Measurements from ENCODE around the gene SH3GL2. TPM values are rescaled to one million over a fixed set of nuclear protein-coding genes. Genes with fewer than 3 reads are reported as not detected.

SH3GL2 gene
- total RNA-seq, 4 donors from 2014 or later, result not detected

DNA sequence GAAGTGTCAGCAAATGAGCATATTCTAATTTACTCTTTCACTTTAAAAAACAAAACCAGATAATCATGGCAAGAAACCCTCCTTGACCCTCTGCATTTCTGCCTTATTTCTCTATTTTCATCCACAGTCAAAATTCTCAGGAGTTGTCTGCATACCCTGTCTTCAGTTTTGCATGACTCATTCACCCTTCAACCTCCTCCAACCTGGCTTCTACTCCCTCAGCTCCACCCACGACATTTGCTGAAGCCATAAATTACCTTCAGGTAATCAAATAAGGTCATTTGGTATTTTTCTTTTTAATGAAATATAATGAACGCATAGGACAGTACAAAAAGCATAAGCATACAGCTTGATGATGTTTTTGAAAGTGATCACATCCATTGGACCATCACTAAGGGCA is 27.8 kb upstream of the SH3GL2 start:
- Histone ChIP-seq H3K27me3 (no peaks in the 10 kb centered on the region), H3K36me3 (no peaks in the 10 kb centered on the region), H3K27ac (no peak overlapping the region), H3K4me3 (no peak overlapping the region), H3K4me1 (no peaks in the 10 kb centered on the region), H3K9me3 (peaks cover 0 to 18% (median 0%) of the 10 kb centered on the region in 4 donors)
- no peak for DNase-seq (ENCODE audit: low spot score in 2 of 2)
- TF ChIP-seq EP300 (IDR thresholded peaks at IDR 0.05) (no peak), CTCF (IDR thresholded peaks at IDR 0.05) (no peak), POLR2A (IDR thresholded peaks at IDR 0.05) (no peak)
- WGBS, 2 donors, result 81 to 85% methylated on average over 2 of the region's 2 CpGs

DNA sequence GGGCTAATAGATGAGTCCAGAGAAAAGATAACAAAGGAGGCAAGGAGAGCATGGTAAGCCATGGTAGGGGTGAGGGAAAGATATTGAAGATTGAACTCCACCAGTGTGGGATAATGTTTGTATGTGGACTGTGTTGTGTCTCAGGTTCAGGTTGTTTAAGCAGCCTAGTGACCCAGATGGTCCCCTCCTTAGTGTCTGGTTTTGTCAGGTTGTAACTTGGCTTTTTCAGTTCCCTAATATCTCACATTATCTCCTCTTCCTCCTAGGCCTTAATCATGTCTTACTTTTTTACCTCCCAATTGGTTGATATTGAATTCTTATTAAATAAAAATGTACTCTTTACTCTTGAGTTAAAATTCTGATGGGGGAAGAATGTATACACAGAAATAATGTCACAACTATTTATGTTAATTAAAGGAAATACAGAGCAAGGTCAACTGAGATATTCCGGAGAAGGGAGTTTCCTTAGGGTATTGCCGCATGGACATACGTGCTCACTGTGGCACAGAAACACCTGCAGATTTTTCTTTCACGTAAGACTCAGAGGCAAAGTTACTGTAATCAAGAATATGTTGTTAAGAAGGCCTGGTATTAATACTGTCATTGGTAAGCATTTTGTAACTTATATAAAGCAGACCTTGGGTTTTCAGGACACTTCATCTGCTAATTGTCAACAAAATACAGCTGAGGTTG is 23.4 kb upstream of the SH3GL2 start:
- no peak overlapping the region for H3K4me3 ChIP-seq
- no peaks in the 10 kb centered on the region for H3K27me3 ChIP-seq
- H3K27ac ChIP-seq, result no peak overlapping the region
- TF ChIP-seq CTCF (IDR thresholded peaks at IDR 0.05) (no peak), POLR2A (IDR thresholded peaks at IDR 0.05) (no peak), EP300 (IDR thresholded peaks at IDR 0.05) (no peak)
- WGBS, 2 donors, result 69 to 72% methylated on average over 4 of the region's 4 CpGs
- H3K9me3 ChIP-seq, result no peaks in the 10 kb centered on the region
- no peaks in the 10 kb centered on the region for H3K36me3 ChIP-seq
- H3K4me1 ChIP-seq, result no peaks in the 10 kb centered on the region
- DNase-seq (ENCODE audit: low spot score in 2 of 2), result no peak

DNA sequence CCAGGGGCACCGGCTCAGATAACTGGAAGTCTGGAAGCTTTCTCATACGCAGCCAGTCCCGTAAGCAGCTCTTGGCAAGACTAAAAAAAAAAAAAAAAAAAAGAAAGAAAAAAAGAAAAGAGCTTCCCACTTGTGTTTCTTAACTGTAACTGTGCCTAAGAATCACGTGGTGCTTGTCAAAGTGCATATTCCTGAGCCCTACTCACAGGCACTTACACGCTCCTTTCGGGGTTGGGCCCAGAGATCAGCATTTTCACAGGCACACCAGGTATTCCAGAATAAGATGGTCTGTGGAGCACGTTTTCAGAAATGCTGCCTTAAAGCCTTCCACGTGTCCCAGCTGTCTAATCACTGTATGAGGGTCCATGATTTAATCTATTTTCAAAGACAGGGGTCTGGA is 22.6 kb upstream of the SH3GL2 start:
- no peak for DNase-seq (ENCODE audit: low spot score in 2 of 2)
- Histone ChIP-seq H3K27ac (no peak overlapping the region), H3K4me3 (no peak overlapping the region), H3K27me3 (no peaks in the 10 kb centered on the region), H3K36me3 (no peaks in the 10 kb centered on the region), H3K9me3 (no peaks in the 10 kb centered on the region), H3K4me1 (no peaks in the 10 kb centered on the region)
- 80 to 85% methylated on average over 8 of the region's 8 CpGs for WGBS, 2 donors
- TF ChIP-seq EP300 (IDR thresholded peaks at IDR 0.05) (no peak), CTCF (IDR thresholded peaks at IDR 0.05) (no peak), POLR2A (IDR thresholded peaks at IDR 0.05) (no peak)

- no peaks in the 10 kb centered on the region for H3K9me3 ChIP-seq
- TF ChIP-seq CTCF (IDR thresholded peaks at IDR 0.05) (no peak), POLR2A (IDR thresholded peaks at IDR 0.05) (no peak), EP300 (IDR thresholded peaks at IDR 0.05) (no peak)
- no peaks in the 10 kb centered on the region for H3K4me1 ChIP-seq
- no peak overlapping the region for H3K27ac ChIP-seq
- DNase-seq (ENCODE audit: low spot score in 2 of 2), result no peak
- no peaks in the 10 kb centered on the region for H3K27me3 ChIP-seq
- no peaks in the 10 kb centered on the region for H3K36me3 ChIP-seq
- 22 to 30% methylated on average over 2 of the region's 2 CpGs for WGBS, 2 donors
- no peak overlapping the region for H3K4me3 ChIP-seq
These were observed 21.9 kb upstream of the SH3GL2 start for GRCh38 chr9:17556935-17557334.

GRCh38 chr9:17571825-17572224 is 7.0 kb upstream of the SH3GL2 start:
- TF ChIP-seq EP300 (IDR thresholded peaks at IDR 0.05) (no peak), CTCF (IDR thresholded peaks at IDR 0.05) (no peak), POLR2A (IDR thresholded peaks at IDR 0.05) (no peak)
- H3K27ac ChIP-seq, result no peak overlapping the region
- no peaks in the 10 kb centered on the region for H3K27me3 ChIP-seq
- no peaks in the 10 kb centered on the region for H3K9me3 ChIP-seq
- 64 to 65% methylated on average over 5 of the region's 5 CpGs for WGBS, 2 donors
- no peak overlapping the region for H3K4me3 ChIP-seq
- no peaks in the 10 kb centered on the region for H3K36me3 ChIP-seq
- H3K4me1 ChIP-seq, result no peaks in the 10 kb centered on the region
- no peak for DNase-seq (ENCODE audit: low spot score in 2 of 2)
